ENCODE results near the gene ARID5A. TPM values are rescaled to one million over a fixed set of nuclear protein-coding genes. Genes with fewer than 3 reads are reported as not detected.

ARID5A gene
- total and polyA plus RNA-seq, 2 of the 13 experiments (the other 11 are each of a cell fraction or from before 2014, with no cell fraction given), result 6.0 to 9.5 TPM

- TF ChIP-seq GMEB1 (CRISPR knock-in tag; IDR thresholded peaks at IDR 0.05; ENCODE audit: borderline replicate concordance) (0 out of 2 replicates have a peak, but pooled peaks have one; percentile 13), BRD4 (CRISPR knock-in tag; IDR thresholded peaks at IDR 0.05) (0 out of 2 replicates have a peak, but pooled peaks have one; percentile 43), ATF7 (IDR thresholded peaks at IDR 0.05) (no peak), ATF7 (CRISPR knock-in tag; IDR thresholded peaks at IDR 0.05) (peak; percentile 78; the same call in 1 of the 2 replicates), ZBTB3 (CRISPR knock-in tag; IDR thresholded peaks at IDR 0.05; ENCODE audit: borderline replicate concordance, low read depth) (no peak), ZNF83 (CRISPR knock-in tag; IDR thresholded peaks at IDR 0.05; ENCODE audit: borderline replicate concordance) (no peak), ZNF484 (CRISPR knock-in tag; IDR thresholded peaks at IDR 0.05; ENCODE audit: borderline replicate concordance, low read depth) (no peak), ZNF556 (CRISPR knock-in tag; IDR thresholded peaks at IDR 0.05; ENCODE audit: borderline replicate concordance) (peak; percentile 95), ZFP1 (CRISPR knock-in tag; IDR thresholded peaks at IDR 0.05) (peak; percentile 86), HNF1B (CRISPR knock-in tag; IDR thresholded peaks at IDR 0.05) (peak; percentile 98), ZNF12 (CRISPR knock-in tag; IDR thresholded peaks at IDR 0.05) (peak; percentile 16; the same call in 1 of the 2 replicates), GATAD1 (CRISPR knock-in tag; IDR thresholded peaks at IDR 0.05) (no peak; the same call in 1 of the 2 replicates), ZNF20 (CRISPR knock-in tag; IDR thresholded peaks at IDR 0.05) (no peak), KDM5B (CRISPR knock-in tag; IDR thresholded peaks at IDR 0.05; ENCODE audit: borderline replicate concordance) (no peak; the same call in 1 of the 2 replicates), DDIT3 (CRISPR knock-in tag; IDR thresholded peaks at IDR 0.05) (no peak), FOXJ3 (CRISPR knock-in tag; IDR thresholded peaks at IDR 0.05; ENCODE audit: borderline replicate concordance) (peak; percentile 89), FOXK1 (CRISPR knock-in tag; IDR thresholded peaks at IDR 0.05; ENCODE audit: borderline replicate concordance, low read depth) (peak; percentile 84; the same call in 1 of the 2 replicates), ZFY (CRISPR knock-in tag; IDR thresholded peaks at IDR 0.05) (peak; percentile 43; the same call in 1 of the 2 replicates), ZKSCAN1 (IDR thresholded peaks at IDR 0.05; ENCODE audit: low read length) (no peak), ZNF569 (CRISPR knock-in tag; IDR thresholded peaks at IDR 0.05; ENCODE audit: borderline replicate concordance) (no peak), MAF1 (CRISPR knock-in tag; IDR thresholded peaks at IDR 0.05; ENCODE audit: borderline replicate concordance) (no peak), NFIB (CRISPR knock-in tag; IDR thresholded peaks at IDR 0.05; ENCODE audit: borderline replicate concordance) (no peak), MAZ (IDR thresholded peaks at IDR 0.05; ENCODE audit: borderline replicate concordance, low read depth, low read length) (peak; percentile 31; the same call in 1 of the 2 replicates), MAZ (CRISPR knock-in tag; IDR thresholded peaks at IDR 0.05; ENCODE audit: low read depth) (peak; percentile 70), KLF6 (CRISPR knock-in tag; IDR thresholded peaks at IDR 0.05) (no peak), ZNF652 (CRISPR knock-in tag; IDR thresholded peaks at IDR 0.05; ENCODE audit: borderline replicate concordance, low read depth) (peak; percentile 28; the same call in 1 of the 2 replicates), CBX5 (CRISPR knock-in tag; IDR thresholded peaks at IDR 0.05; ENCODE audit: borderline replicate concordance) (peak; percentile 55; the same call in 1 of the 2 replicates)
Observed at GRCh38 chr2:96601382-96602292, 65.1 kb downstream of the ARID5A start (continued).
